ENCODE data around the gene SGSM2.

Gene SGSM2

GRCh38 chr17:2386400-2387085 is 49.2 kb downstream of the SGSM2 start:
- no peak for DNase-seq (ENCODE audit: low read depth in 2 of 2, low spot score in 1 of 2)

- no peak for DNase-seq (ENCODE audit: low read depth in 2 of 2, low spot score in 1 of 2)
These were observed 50.1 kb downstream of the SGSM2 start for GRCh38 chr17:2387086-2388019.

GRCh38 chr17:2388020-2388682 is 50.9 kb downstream of the SGSM2 start:
- no peak for DNase-seq (ENCODE audit: low read depth in 2 of 2, low spot score in 1 of 2)

GRCh38 chr17:2388683-2389055 is 51.4 kb downstream of the SGSM2 start:
- no peak for DNase-seq (ENCODE audit: low read depth in 2 of 2, low spot score in 1 of 2)

- DNase-seq (ENCODE audit: low read depth in 2 of 2, low spot score in 1 of 2): no peak
These were observed 53.0 kb downstream of the SGSM2 start for GRCh38 chr17:2390199-2390836.

- no peak for DNase-seq (ENCODE audit: low read depth in 2 of 2, low spot score in 1 of 2)
These were observed 54.4 kb downstream of the SGSM2 start for GRCh38 chr17:2391597-2392251.

- peak; percentile 95 to 96 for DNase-seq (ENCODE audit: low read depth in 2 of 2, low spot score in 1 of 2)
These were observed 55.2 kb downstream of the SGSM2 start for GRCh38 chr17:2392252-2393173.

- DNase-seq (ENCODE audit: low read depth in 2 of 2, low spot score in 1 of 2): peak; percentile 74 to 84
These were observed 56.1 kb downstream of the SGSM2 start for GRCh38 chr17:2393174-2393953.

GRCh38 chr17:2393954-2394749 is 56.9 kb downstream of the SGSM2 start:
- no peak for DNase-seq (ENCODE audit: low read depth in 2 of 2, low spot score in 1 of 2)

GRCh38 chr17:2394775-2395201 is 57.5 kb downstream of the SGSM2 start:
- no peak for DNase-seq (ENCODE audit: low read depth in 2 of 2, low spot score in 1 of 2)

GRCh38 chr17:2395258-2396181 is 58.2 kb downstream of the SGSM2 start:
- DNase-seq (ENCODE audit: low read depth in 2 of 2, low spot score in 1 of 2): no peak

- no peak for DNase-seq (ENCODE audit: low read depth in 2 of 2, low spot score in 1 of 2)
These were observed 58.9 kb downstream of the SGSM2 start for GRCh38 chr17:2396192-2396567.

GRCh38 chr17:2396568-2397246 is 59.4 kb downstream of the SGSM2 start:
- DNase-seq (ENCODE audit: low read depth in 2 of 2, low spot score in 1 of 2): no peak

GRCh38 chr17:2397247-2398171 is 60.2 kb downstream of the SGSM2 start:
- no peak for DNase-seq (ENCODE audit: low read depth in 2 of 2, low spot score in 1 of 2)

- no peak for DNase-seq (ENCODE audit: low read depth in 2 of 2, low spot score in 1 of 2)
These were observed 60.9 kb downstream of the SGSM2 start for GRCh38 chr17:2398182-2398581.
